ENCODE data around the gene RGS8.
"Not testable (repeated sequence)": the region's sequence is repeated elsewhere in the genome, so short reads cannot be mapped to it uniquely, and the experiment has no call there.

Gene RGS8

GRCh38 chr1:182702826-182703524 lies 18.6 kb upstream of the RGS8 start:
- no peak for DNase-seq (ENCODE audit: low read depth in 2 of 2)

GRCh38 chr1:182700351-182700709 lies 15.9 kb upstream of the RGS8 start:
- DNase-seq (ENCODE audit: low read depth in 2 of 2), result no peak

GRCh38 chr1:182699393-182700350 lies 15.3 kb upstream of the RGS8 start:
- no peak for DNase-seq (ENCODE audit: low read depth in 2 of 2)

- DNase-seq (ENCODE audit: low read depth in 2 of 2), result no peak
Observed at GRCh38 chr1:182698971-182699370, 14.6 kb upstream of the RGS8 start.

- DNase-seq (ENCODE audit: low read depth in 2 of 2), result not testable (repeated sequence)
Observed at GRCh38 chr1:182693139-182693538, 8.8 kb upstream of the RGS8 start.

- DNase-seq (ENCODE audit: low read depth in 2 of 2), result no peak
Observed at GRCh38 chr1:182690886-182691443, 6.6 kb upstream of the RGS8 start.

- no peak for DNase-seq (ENCODE audit: low read depth in 2 of 2)
Observed at GRCh38 chr1:182688436-182689205, 4.2 kb upstream of the RGS8 start.

- DNase-seq (ENCODE audit: low read depth in 2 of 2), result no peak
Observed at GRCh38 chr1:182687361-182687760, 3.0 kb upstream of the RGS8 start.

GRCh38 chr1:182686446-182686845 lies 2.1 kb upstream of the RGS8 start:
- no peak for DNase-seq (ENCODE audit: low read depth in 2 of 2)

- DNase-seq (ENCODE audit: low read depth in 2 of 2), result no peak
Observed at GRCh38 chr1:182685215-182685614, 828 bp upstream of the RGS8 start.

GRCh38 chr1:182682898-182683501 lies 1.4 kb downstream of the RGS8 start:
- DNase-seq (ENCODE audit: low read depth in 2 of 2), result no peak

- DNase-seq (ENCODE audit: low read depth in 2 of 2), result no peak
Observed at GRCh38 chr1:182682406-182682805, 2.0 kb downstream of the RGS8 start.

- DNase-seq (ENCODE audit: low read depth in 2 of 2), result no peak
Observed at GRCh38 chr1:182681568-182681912, 2.8 kb downstream of the RGS8 start.

- DNase-seq (ENCODE audit: low read depth in 2 of 2), result no peak
Observed at GRCh38 chr1:182680901-182681567, 3.4 kb downstream of the RGS8 start.

- DNase-seq (ENCODE audit: low read depth in 2 of 2), result no peak
Observed at GRCh38 chr1:182680408-182680807, 4.0 kb downstream of the RGS8 start.

GRCh38 chr1:182679684-182680083 lies 4.7 kb downstream of the RGS8 start:
- DNase-seq (ENCODE audit: low read depth in 2 of 2), result no peak

GRCh38 chr1:182677397-182678098 lies 6.8 kb downstream of the RGS8 start:
- DNase-seq (ENCODE audit: low read depth in 2 of 2), result no peak

- DNase-seq (ENCODE audit: low read depth in 2 of 2), result no peak
Observed at GRCh38 chr1:182676274-182676673, 8.1 kb downstream of the RGS8 start.

GRCh38 chr1:182674346-182675246 lies 9.8 kb downstream of the RGS8 start:
- DNase-seq (ENCODE audit: low read depth in 2 of 2), result no peak

GRCh38 chr1:182672487-182672836 lies 11.9 kb downstream of the RGS8 start:
- no peak for DNase-seq (ENCODE audit: low read depth in 2 of 2)
